SK-N-SH (cell line): Measurements from ENCODE around the gene AGAP2. TPM values are rescaled to one million over a fixed set of nuclear protein-coding genes. Genes with fewer than 3 reads are reported as not detected.

Source experiments
- CTCF ChIA-PET: fragments of 300-600, 350-600 bp; formaldehyde crosslinking; extraction: SDS; loops from one replicate; lab custom pipeline; 2021; lab: Yijun Ruan, JAX
- POLR2A ChIA-PET: fragments of 350-600 bp; sonication (Branson Sonifier 250); formaldehyde crosslinking; extraction: SDS; loops from one replicate; lab custom pipeline; 2020; ENCODE audit warnings: antibody characterized with exemption, inconsistent platforms; lab: Yijun Ruan, JAX
- DNase-seq: peaks from one replicate; pipeline ENCODE4 v3.0.0; 2012
- H2AFZ ChIP-seq: fragments of 200-600 bp; sonication (generic); 2 replicates; pipeline ENCODE4 v1.8.1; 2016; ENCODE audit warnings: antibody characterized with exemption, mild to moderate bottlenecking, low read depth
- H3F3A ChIP-seq: fragments of 200-600 bp; sonication (generic); replicated peaks from 2 replicates; pipeline ENCODE3; 2016; ENCODE audit warnings: antibody characterized with exemption, mild to moderate bottlenecking; ENCODE audit not compliant: insufficient read depth
- H3K27ac ChIP-seq, 2 experiments: fragments of 200-500 bp in 1 of 2; fragments of 200-600 bp in 1 of 2; sonication (Bioruptor generic) in 1 of 2; sonication (generic), shearing (Covaris generic) in 1 of 2; 2 replicates each; pipeline versions ENCODE4 v1.5.1 to v1.6.1; 2014 to 2016; ENCODE audit warnings: low read depth in 2 of 2, inconsistent platforms in 1 of 2, low read length in 1 of 2, mild to moderate bottlenecking in 1 of 2, mixed read lengths in 1 of 2
- H3K27me3 ChIP-seq: fragments of 200-600 bp; sonication (generic), shearing (Covaris generic); 2 replicates; pipeline ENCODE4 v1.6.1; 2016; ENCODE audit warnings: mixed run types; ENCODE audit not compliant: insufficient read depth
- H3K36me3 ChIP-seq, 2 experiments: fragments of 200-500 bp in 1 of 2; fragments of 200-600 bp in 1 of 2; sonication (Bioruptor generic) in 1 of 2; sonication (generic) in 1 of 2; replicated peaks in 1 of 2; 2 replicates each; pipeline versions ENCODE3 to v1.5.1; 2014 to 2016; ENCODE audit warnings: low read length in 1 of 2, mild to moderate bottlenecking in 1 of 2; ENCODE audit not compliant: insufficient read depth in 2 of 2, control insufficient read depth in 1 of 2
- H3K4me1 ChIP-seq, 2 experiments: fragments of 200-500 bp in 1 of 2; fragments of 200-600 bp in 1 of 2; sonication (Bioruptor generic) in 1 of 2; sonication (generic), shearing (Covaris generic) in 1 of 2; 2 replicates each; pipeline versions ENCODE4 v1.5.1 to v1.6.1; 2014 to 2016; ENCODE audit warnings: low read depth in 1 of 2, low read length in 1 of 2, mixed run types in 1 of 2; ENCODE audit not compliant: insufficient read depth in 2 of 2, control insufficient read depth in 1 of 2
- H3K4me2 ChIP-seq: fragments of 200-600 bp; sonication (generic), shearing (Covaris generic); 2 replicates; pipeline ENCODE4 v1.6.1; 2017; ENCODE audit warnings: mixed run types
- H3K4me3 ChIP-seq, 2 experiments: fragments of 200-500 bp in 1 of 2; fragments of 200-600 bp in 1 of 2; sonication (Bioruptor generic) in 1 of 2; sonication (generic), shearing (Covaris generic) in 1 of 2; 2 replicates each; pipeline versions ENCODE4 v1.5.1 to v1.8.1; 2014 to 2016; ENCODE audit warnings: low read depth in 2 of 2, inconsistent platforms in 1 of 2, low read length in 1 of 2, mild to moderate bottlenecking in 1 of 2, mixed read lengths in 1 of 2, moderate library complexity in 1 of 2
- H3K79me2 ChIP-seq: fragments of 200-600 bp; sonication (generic); 2 replicates; pipeline ENCODE4 v1.8.1; 2017; ENCODE audit warnings: mild to moderate bottlenecking; ENCODE audit not compliant: insufficient read depth
- H3K9ac ChIP-seq: fragments of 200-600 bp; sonication (generic); 2 replicates; pipeline ENCODE4 v1.6.1; 2017; ENCODE audit warnings: mixed run types
- H3K9me2 ChIP-seq: fragments of 200-600 bp; sonication (generic); 2 replicates; pipeline ENCODE4 v1.6.1; 2017; ENCODE audit warnings: mixed run types
- H3K9me3 ChIP-seq: fragments of 200-600 bp; sonication (generic); 2 replicates; pipeline ENCODE4 v1.6.1; 2017; ENCODE audit warnings: mixed run types, mild to moderate bottlenecking, moderate library complexity
- H4K20me1 ChIP-seq: fragments of 200-600 bp; sonication (generic); 2 replicates; pipeline ENCODE4 v1.6.1; 2017; ENCODE audit warnings: mild to moderate bottlenecking, mixed run types; ENCODE audit not compliant: insufficient read depth
- CHD2 ChIP-seq: fragments of 150-350 bp; IDR thresholded peaks from 2 replicates; pipeline ENCODE4 v1.6.1; 2018; ENCODE audit warnings: low read length; ENCODE audit not compliant: partially characterized antibody
- ELF1 ChIP-seq: IDR thresholded peaks from 2 replicates; pipeline ENCODE4 v1.4.0; 2012
- FOSL2 ChIP-seq: IDR thresholded peaks from 2 replicates; pipeline ENCODE4 v1.4.0; 2012; ENCODE audit warnings: low read depth, mild to moderate bottlenecking, moderate library complexity, borderline replicate concordance
- FOXJ3 ChIP-seq: sonication (generic); formaldehyde crosslinking; IDR thresholded peaks from 2 replicates; pipeline ENCODE4 v1.5.1; 2020; ENCODE audit warnings: mild to moderate bottlenecking, missing genetic modification reagents
- FOXM1 ChIP-seq: IDR thresholded peaks from 2 replicates; pipeline ENCODE4 v1.4.0; 2012; ENCODE audit warnings: low read depth, mild to moderate bottlenecking
- GABPA ChIP-seq: IDR thresholded peaks from 2 replicates; pipeline ENCODE4 v1.4.0; 2012; ENCODE audit warnings: low read depth, mild to moderate bottlenecking
- MAX ChIP-seq: IDR thresholded peaks from 2 replicates; pipeline ENCODE4 v1.4.0; 2012; ENCODE audit warnings: low read depth
- MEF2A ChIP-seq: IDR thresholded peaks from 2 replicates; pipeline ENCODE4 v1.4.0; 2012; ENCODE audit warnings: low read depth, borderline replicate concordance
- MXI1 ChIP-seq: IDR thresholded peaks from 2 replicates; pipeline ENCODE4 v1.6.1; 2012; ENCODE audit warnings: mild to moderate bottlenecking, low read depth, low read length, improper control_type of control experiment
- RCOR1 ChIP-seq: fragments of 150-350 bp; IDR thresholded peaks from 2 replicates; pipeline ENCODE4 v1.6.1; 2017; ENCODE audit warnings: antibody characterized with exemption, low read length
- REST ChIP-seq: IDR thresholded peaks from 2 replicates; pipeline ENCODE4 v1.6.1; 2012; ENCODE audit warnings: mild to moderate bottlenecking, low read depth, low read length, moderate library complexity
- RFX5 ChIP-seq: IDR thresholded peaks from 2 replicates; pipeline ENCODE4 v1.6.1; 2012; ENCODE audit warnings: mild to moderate bottlenecking, improper control_type of control experiment, low read length
- RXRA ChIP-seq: IDR thresholded peaks from 2 replicates; pipeline ENCODE4 v1.4.0; 2012; ENCODE audit warnings: low read depth, mild to moderate bottlenecking, borderline replicate concordance
- SMC3 ChIP-seq: IDR thresholded peaks from 2 replicates; pipeline ENCODE4 v1.6.1; 2012; ENCODE audit warnings: low read depth, low read length, improper control_type of control experiment
- TAF1 ChIP-seq: IDR thresholded peaks from 2 replicates; pipeline ENCODE4 v1.6.1; 2012; ENCODE audit warnings: low read depth, mild to moderate bottlenecking, low read length, moderate library complexity, borderline replicate concordance
- USF1 ChIP-seq: IDR thresholded peaks from 2 replicates; pipeline ENCODE4 v1.4.0; 2012; ENCODE audit warnings: low read depth, borderline replicate concordance
- WGBS: methylation state at CpG from one replicate; pipeline ENCODE4 v1.1.6; 2017; ENCODE audit warnings: low lambda C conversion rate; 5-methylcytosine and 5-hydroxymethylcytosine counted together
- polyA plus RNA-seq, 3 experiments: library from polyadenylated mRNA; depleted of rRNA; stranded (reverse); fragments of >200 nt; gene quantifications; 2 replicates each; pipeline ENCODE4 v1.2.3, GENCODE V29; 2012

Gene AGAP2
- polyA plus RNA-seq, 1 of the 3 experiments (the other 2 are of a cell fraction) = 5.2 TPM

- TF ChIP-seq REST (peak; percentile 72), ELF1 (peak; percentile 98), FOSL2 (no peak), RFX5 (peak; percentile 89)
Observed at GRCh38 chr12:57693659-57694458, 44.7 kb downstream of the AGAP2 start, which contains the start of gene OS9 (continued).

- TF ChIP-seq FOXM1 = no peak
- TF ChIP-seq, all 33 proteins: peak for 0
- Histone ChIP-seq H3K27ac (no peak overlapping the region), H3K79me2 (peaks cover 14% of the 10 kb centered on the region; the same call in 1 of the 2 replicates), H3K36me3 (peaks cover 19% of the 10 kb centered on the region in 2 experiments), H2AFZ (peak overlapping the region; percentile 89), H3F3A (peaks cover 13% of the 10 kb centered on the region), H3K27me3 (no peaks in the 10 kb centered on the region), H3K4me3 (peak overlapping the region; percentile 26 to 51), H3K9me3 (no peaks in the 10 kb centered on the region), H3K9ac (no peak overlapping the region), H4K20me1 (no peaks in the 10 kb centered on the region), H3K9me2 (no peaks in the 10 kb centered on the region), H3K4me2 (peak overlapping the region; percentile 66), H3K4me1 (peaks cover 0 to 7% of the 10 kb centered on the region in 2 experiments; a peak in 2 of 4 replicates)
- WGBS = 24% methylated on average over 10 of the region's 10 CpGs
- CTCF ChIA-PET = interaction anchor here (0.8 to 3.4 kb wide), 17 partner anchors 12 to 230 kb away, joined by 3 to 27 read pairs (median 4); partner anchors contain the start of gene B4GALNT1
- POLR2A ChIA-PET = interaction anchor here (0.6 to 1.1 kb wide), 3 partner anchors 38 to 82 kb away, joined by 3 read pairs; partner anchors contain the start of gene ARHGEF25
- DNase-seq = no peak
Observed at GRCh38 chr12:57693317-57693658, 45.3 kb downstream of the AGAP2 start.

GRCh38 chr12:57692500-57692899 is 46.0 kb downstream of the AGAP2 start:
- ChIA-PET CTCF (interaction anchor here (0.6 to 3.4 kb wide), 15 partner anchors 13 to 1017 kb away, joined by 3 to 27 read pairs (median 5); partner anchors contain the start of gene B4GALNT1), POLR2A (interaction anchor here (0.6 kb wide), 1 partner anchor 62 kb away, joined by 3 read pairs; no protein-coding TSS in a partner anchor)
- Histone ChIP-seq H3K4me3 (no peak overlapping the region), H3K9ac (no peak overlapping the region), H3K9me3 (no peaks in the 10 kb centered on the region), H3K79me2 (peaks cover 14% of the 10 kb centered on the region; the same call in 1 of the 2 replicates), H3K36me3 (peaks cover 12 to 16% of the 10 kb centered on the region in 2 experiments), H3K9me2 (no peaks in the 10 kb centered on the region), H3K27ac (no peak overlapping the region), H3F3A (peaks cover 13% of the 10 kb centered on the region), H3K4me1 (peaks cover 0 to 7% of the 10 kb centered on the region in 2 experiments; a peak in 2 of 4 replicates), H4K20me1 (no peaks in the 10 kb centered on the region), H3K27me3 (peaks cover 1% of the 10 kb centered on the region; the same call in 1 of the 2 replicates), H2AFZ (no peak overlapping the region), H3K4me2 (no peak overlapping the region)
- 84% methylated on average over 15 of the region's 15 CpGs for WGBS
- TF ChIP-seq RFX5 (no peak), MAX (no peak), SMC3 (no peak), RXRA (no peak), RCOR1 (no peak), MEF2A (no peak), CHD2 (no peak), GABPA (no peak), TAF1 (no peak), FOXM1 (no peak), FOXJ3 (CRISPR knock-in tag) (no peak), MXI1 (no peak), USF1 (no peak)
- no peak for DNase-seq
